Naive thymus-derived CD4-positive, alpha-beta T cell (primary cell): ENCODE results near the gene THAP7. TPM values are rescaled to one million over a fixed set of nuclear protein-coding genes. Genes with fewer than 3 reads are reported as not detected.
"Not testable (repeated sequence)": the region's sequence is repeated elsewhere in the genome, so short reads cannot be mapped to it uniquely, and the experiment has no call there.

ENCODE experiments used
- ATAC-seq: fragments of 150-1000 bp; cut with Tn5 transposase; 2 replicates; pipeline ENCODE4 v1.10.0; 2021; ENCODE audit warnings: mild to moderate bottlenecking, moderate library complexity
- CTCF ChIA-PET: fragments of 350-600 bp; sonication (Branson Sonifier 250); formaldehyde crosslinking; loops from one replicate; lab custom pipeline; 2021; ENCODE audit warnings: antibody characterized with exemption; lab: Charles Lee
- POLR2A ChIA-PET: fragments of 350-600 bp; sonication (Branson Sonifier 250); formaldehyde crosslinking; loops from one replicate; lab custom pipeline; 2021; ENCODE audit warnings: antibody characterized with exemption, inconsistent platforms; lab: Charles Lee
- DNase-seq, 9 donors: peaks; one replicate each; pipeline versions ENCODE4 v3.0.0 to v3.0.0-alpha.2; 2020 to 2022; ENCODE audit warnings: mixed read lengths in 1 of 9
- H3K27ac ChIP-seq: one replicate; pipeline ENCODE4 v1.7.0; 2013; ENCODE audit warnings: mild to moderate bottlenecking, low read depth, low read length, moderate library complexity
- H3K27me3 ChIP-seq, 2 donors: one replicate each; pipeline ENCODE4 v1.7.0; 2013; ENCODE audit warnings: low read length in 2 of 2, mild to moderate bottlenecking in 2 of 2, moderate library complexity in 2 of 2; ENCODE audit not compliant: control insufficient read depth in 2 of 2, insufficient read depth in 2 of 2
- H3K36me3 ChIP-seq, 3 experiments: 1 replicate in 2 of 3; 2 replicates in 1 of 3; pipeline ENCODE4 v1.7.0; 2013; ENCODE audit warnings: low read length in 3 of 3, mild to moderate bottlenecking in 3 of 3, moderate library complexity in 1 of 3; ENCODE audit not compliant: insufficient read depth in 3 of 3, control insufficient read depth in 2 of 3
- H3K4me1 ChIP-seq, 2 donors: one replicate each; pipeline ENCODE4 v1.7.0; 2013; ENCODE audit warnings: low read length in 2 of 2, mild to moderate bottlenecking in 2 of 2, moderate library complexity in 1 of 2; ENCODE audit not compliant: control insufficient read depth in 2 of 2, insufficient read depth in 2 of 2
- H3K4me3 ChIP-seq: 2 replicates; pipeline ENCODE4 v1.7.0; 2013; ENCODE audit warnings: mild to moderate bottlenecking, low read length
- H3K9me3 ChIP-seq, 3 experiments: 1 replicate in 2 of 3; 2 replicates in 1 of 3; pipeline ENCODE4 v1.7.0; 2013; ENCODE audit warnings: low read length in 3 of 3; ENCODE audit not compliant: control insufficient read depth in 2 of 3
- H3K27ac Mint-ChIP-seq, 9 donors: one replicate each; pipeline ENCODE4 v1.8.0; 2020 to 2022; ENCODE audit warnings: mixed read lengths in 9 of 9, mild to moderate bottlenecking in 8 of 9, moderate library complexity in 5 of 9, inconsistent platforms in 2 of 9
- H3K27me3 Mint-ChIP-seq, 5 donors: one replicate each; pipeline ENCODE4 v1.8.0; 2021 to 2022; ENCODE audit warnings: mixed read lengths in 5 of 5, mild to moderate bottlenecking in 1 of 5
- H3K36me3 Mint-ChIP-seq, 5 donors: one replicate each; pipeline ENCODE4 v1.8.0; 2020 to 2022; ENCODE audit warnings: mixed read lengths in 5 of 5, mild to moderate bottlenecking in 3 of 5, inconsistent platforms in 1 of 5
- H3K4me1 Mint-ChIP-seq, 7 donors: one replicate each; pipeline ENCODE4 v1.8.0; 2020 to 2022; ENCODE audit warnings: mixed read lengths in 7 of 7, mild to moderate bottlenecking in 3 of 7, inconsistent platforms in 1 of 7
- H3K4me3 Mint-ChIP-seq, 10 donors: one replicate each; pipeline ENCODE4 v1.8.0; 2020 to 2022; ENCODE audit warnings: mild to moderate bottlenecking in 10 of 10, mixed read lengths in 10 of 10, moderate library complexity in 6 of 10, inconsistent platforms in 2 of 10
- H3K9me3 Mint-ChIP-seq, 11 donors: one replicate each; pipeline ENCODE4 v1.8.0; 2020 to 2022; ENCODE audit warnings: mixed read lengths in 11 of 11, mild to moderate bottlenecking in 4 of 11, inconsistent platforms in 1 of 11, moderate library complexity in 1 of 11
- intact Hi-C, 2 donors: fragments of 100-400 bp; cut with micrococcal nuclease; formaldehyde crosslinking; loops; one replicate each; pipeline ENCODE4 v1.15.1; 2023
- polyA plus RNA-seq, 2 donors: library from polyadenylated mRNA; unstranded; fragments of 300-500 nt; fragmentation: Illumina TruSeq; gene quantifications; one replicate each; pipeline ENCODE4 v1.2.3, GENCODE V29; 2021
- total RNA-seq, 6 experiments: library from RNA in 5 of 6; stranded (reverse) in 5 of 6; gene quantifications; 1 replicate in 5 of 6; 2 replicates in 1 of 6; pipeline ENCODE4 v1.2.3 and lab custom pipeline; 2021 to 2026

THAP7 gene
- total RNA-seq = 10 to 100 TPM; 25.8 to 73.3 (median 64.7) TPM
- polyA plus RNA-seq = 10 to 100 TPM; 53.8 to 69.3 TPM
- 80.2 reads per million, percentile 80 among the genes with 10 or more reads in this experiment for total RNA-seq (lab: John Stamatoyannopoulos, UW)

DNA sequence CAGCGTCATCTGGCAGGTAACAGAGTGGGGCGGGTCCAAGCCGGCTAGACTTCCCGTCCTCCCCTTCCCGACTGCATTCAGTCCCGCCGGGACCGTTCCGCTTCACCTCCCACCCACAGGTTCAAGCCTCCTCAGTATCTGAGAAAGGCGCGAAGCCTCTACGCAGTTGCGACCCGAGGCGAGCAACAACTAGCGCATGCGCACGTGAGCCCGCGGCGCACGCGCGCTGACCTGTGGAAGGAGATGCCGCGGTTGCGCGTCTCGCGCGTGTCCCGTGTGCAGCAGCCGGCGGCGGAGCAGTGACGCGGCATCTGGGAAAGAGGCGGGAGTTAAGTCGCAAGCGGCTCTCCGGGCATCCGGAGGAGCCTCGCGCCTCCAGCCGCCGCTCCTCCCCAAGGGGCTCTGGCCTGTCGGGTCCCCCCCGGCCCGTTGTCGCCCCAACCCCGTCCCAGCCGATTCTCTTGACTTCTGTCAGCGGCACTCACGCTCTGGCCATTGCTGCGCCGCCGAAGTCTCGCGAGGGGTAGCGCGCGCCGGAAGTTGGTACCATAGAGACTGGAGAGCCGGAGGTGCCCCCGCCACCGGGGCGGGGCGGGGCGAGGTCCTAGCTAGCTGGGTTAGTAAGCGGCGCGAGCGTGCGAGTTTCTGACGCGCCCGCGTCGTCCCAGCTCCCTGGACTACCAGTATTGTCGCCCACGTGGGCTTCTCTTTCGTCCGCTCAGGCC lies at the start of gene THAP7:
Gene THAP7, minus strand, starts transcription at position 518 of the 725 bp plus-strand sequence. Its CDS starts 207 bp downstream, at position 311.
- Mint-ChIP-seq H3K36me3 (peaks cover 0 to 4% (median 4%) of the 10 kb centered on the region in 5 donors), H3K27ac (peak within 1 kb of the TSS; percentile 98 to 100 (median 99)), H3K9me3 (peaks cover 0 to 4% (median 0%) of the 10 kb centered on the region in 11 donors), H3K27me3 (no peaks in the 10 kb centered on the region), H3K4me3 (peak within 1 kb of the TSS; percentile 94 to 99 (median 96)), H3K4me1 (peaks cover 14 to 36% (median 20%) of the 10 kb centered on the region in 7 donors)
- peak; percentile 95 for ATAC-seq
- Histone ChIP-seq H3K36me3 (peaks cover 0 to 38% (median 3%) of the 10 kb centered on the region in 3 experiments), H3K4me3 (peak within 1 kb of the TSS; percentile 79), H3K4me1 (peaks cover 24 to 26% of the 10 kb centered on the region in 2 donors), H3K27me3 (no peaks in the 10 kb centered on the region), H3K27ac (peak within 1 kb of the TSS; percentile 94), H3K9me3 (no peaks in the 10 kb centered on the region)
- peak; percentile 94 to 98 (median 98) for DNase-seq
- ChIA-PET CTCF (interaction anchor here (1.3 kb wide), 1 partner anchor 19 kb away, joined by 3 read pairs; no protein-coding TSS in a partner anchor), POLR2A (interaction anchor here (0.9 to 4.6 kb wide), 5 partner anchors 11 to 628 kb away, joined by 3 to 59 read pairs (median 3); partner anchors contain the start of genes LZTR1 and YDJC)
- intact Hi-C loops = loop anchor here (1.0 to 10.0 kb wide), 13 partner anchors 13 to 1879 kb away; partner anchors contain the start of genes CRKL (in 2 of the 2), LZTR1 (in 2 of the 2), PI4KA (in 2 of the 2) and SNAP29 (in 2 of the 2)

GRCh38 chr22:21051145-21051830 lies 49.4 kb upstream of the THAP7 start:
- peaks cover 0 to 5% (median 0%) of the 10 kb centered on the region in 5 donors for H3K27me3 Mint-ChIP-seq
- ATAC-seq (no peak), DNase-seq (no peak)
- no peaks in the 10 kb centered on the region for H3K27me3 ChIP-seq
- CTCF ChIA-PET = no interaction called here
- no peak overlapping the region for H3K4me3 Mint-ChIP-seq
- peak overlapping the region in 3 of 9 donors; percentile 38 to 63 (median 45) for H3K27ac Mint-ChIP-seq
- intact Hi-C loops = no loop called here
- H3K9me3 Mint-ChIP-seq = no peaks in the 10 kb centered on the region
- H3K4me3 ChIP-seq = no peak overlapping the region
- H3K4me1 Mint-ChIP-seq = peaks cover 12 to 22% (median 17%) of the 10 kb centered on the region in 7 donors
- H3K9me3 ChIP-seq = no peaks in the 10 kb centered on the region
- H3K4me1 ChIP-seq = peaks cover 0 to 12% of the 10 kb centered on the region in 2 donors
- no peaks in the 10 kb centered on the region for H3K36me3 ChIP-seq
- no peak overlapping the region for H3K27ac ChIP-seq
- POLR2A ChIA-PET = no interaction called here
- H3K36me3 Mint-ChIP-seq = no peaks in the 10 kb centered on the region

DNA sequence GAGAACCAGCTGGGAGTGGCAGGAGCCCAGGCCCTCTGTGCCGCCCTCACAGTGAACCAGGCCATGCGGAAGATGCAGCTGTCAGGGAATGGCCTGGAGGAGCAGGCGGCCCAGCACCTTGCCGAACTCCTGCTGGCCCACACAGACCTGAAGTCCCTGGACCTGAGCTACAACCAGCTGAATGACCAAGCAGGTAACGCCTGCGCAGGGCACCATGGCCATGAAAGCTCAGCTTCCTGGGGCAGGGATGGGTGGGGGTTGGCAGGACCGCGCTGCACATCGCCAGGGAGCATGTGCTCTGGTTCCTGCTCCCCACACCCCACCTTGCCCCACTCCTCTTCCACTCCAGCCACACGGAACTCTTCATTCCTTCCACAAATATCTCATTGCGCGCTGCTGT lies 47.0 kb upstream of the THAP7 start:
- H3K4me1 Mint-ChIP-seq = peaks cover 10 to 20% (median 16%) of the 10 kb centered on the region in 7 donors
- H3K9me3 ChIP-seq, ATAC-seq, DNase-seq, H3K36me3 ChIP-seq, CTCF ChIA-PET, H3K4me3 Mint-ChIP-seq, POLR2A ChIA-PET, H3K27me3 ChIP-seq, H3K9me3 Mint-ChIP-seq, H3K27ac Mint-ChIP-seq, intact Hi-C loops, H3K4me3 ChIP-seq, H3K27ac ChIP-seq, H3K36me3 Mint-ChIP-seq: not testable (repeated sequence)
- H3K4me1 ChIP-seq = peaks cover 6 to 16% of the 10 kb centered on the region in 2 donors
- peaks cover 0 to 20% (median 8%) of the 10 kb centered on the region in 5 donors for H3K27me3 Mint-ChIP-seq

GRCh38 chr22:21048448-21048847 lies 46.5 kb upstream of the THAP7 start:
- intact Hi-C loops, H3K27ac Mint-ChIP-seq: not testable (repeated sequence)
- CTCF ChIA-PET = interaction anchor here (0.8 kb wide), 1 partner anchor 54 kb away, joined by 4 read pairs; no protein-coding TSS in a partner anchor

DNA sequence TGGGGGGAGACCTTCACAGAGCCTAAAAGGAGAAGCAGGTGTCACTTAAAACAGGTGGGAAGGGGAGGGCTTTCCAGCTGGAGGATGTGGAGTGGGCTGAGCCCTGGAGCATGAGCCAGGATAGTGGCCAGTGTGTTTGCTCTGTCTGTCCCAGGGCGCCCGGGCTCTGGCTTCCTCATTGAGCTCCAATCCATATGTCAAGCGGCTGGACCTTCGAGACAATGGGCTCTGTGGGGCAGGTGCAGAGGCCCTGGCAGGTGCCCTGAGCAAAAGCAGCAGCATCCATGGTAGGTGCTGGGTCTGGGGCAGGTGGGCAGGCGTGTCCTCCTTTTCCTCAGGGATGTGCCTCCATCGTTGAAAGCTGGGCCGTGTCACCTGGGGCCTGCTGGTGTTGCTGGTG lies 45.8 kb upstream of the THAP7 start:
- Mint-ChIP-seq H3K27me3 (peaks cover 12 to 31% (median 17%) of the 10 kb centered on the region in 5 donors), H3K36me3 (no peaks in the 10 kb centered on the region), H3K4me3 (no peak overlapping the region), H3K4me1 (peaks cover 16 to 29% (median 21%) of the 10 kb centered on the region in 7 donors), H3K27ac (no peak overlapping the region), H3K9me3 (peaks cover 0 to 1% (median 0%) of the 10 kb centered on the region in 11 donors)
- no peak for DNase-seq
- Histone ChIP-seq H3K27me3 (no peaks in the 10 kb centered on the region), H3K36me3 (no peaks in the 10 kb centered on the region), H3K4me3 (no peak overlapping the region), H3K27ac (no peak overlapping the region), H3K9me3 (no peaks in the 10 kb centered on the region), H3K4me1 (peaks cover 6 to 16% of the 10 kb centered on the region in 2 donors)
- CTCF ChIA-PET = interaction anchor here (0.8 kb wide), 1 partner anchor 54 kb away, joined by 4 read pairs; no protein-coding TSS in a partner anchor
- ATAC-seq = no peak
- POLR2A ChIA-PET = interaction anchor here (0.7 kb wide), 1 partner anchor 183 kb away, joined by 3 read pairs; no protein-coding TSS in a partner anchor
- intact Hi-C loops = no loop called here

More at GRCh38 chr22:21048448-21048847, 46.5 kb upstream of the THAP7 start:
- H3K9me3 ChIP-seq, H3K27ac ChIP-seq, H3K36me3 Mint-ChIP-seq, H3K4me3 Mint-ChIP-seq, H3K9me3 Mint-ChIP-seq, H3K4me3 ChIP-seq, H3K27me3 ChIP-seq, H3K36me3 ChIP-seq, DNase-seq, POLR2A ChIA-PET, ATAC-seq: not testable (repeated sequence)
- Mint-ChIP-seq H3K4me1 (peaks cover 13 to 25% (median 18%) of the 10 kb centered on the region in 7 donors), H3K27me3 (peaks cover 5 to 25% (median 10%) of the 10 kb centered on the region in 5 donors)
- H3K4me1 ChIP-seq = peaks cover 6 to 16% of the 10 kb centered on the region in 2 donors

DNA sequence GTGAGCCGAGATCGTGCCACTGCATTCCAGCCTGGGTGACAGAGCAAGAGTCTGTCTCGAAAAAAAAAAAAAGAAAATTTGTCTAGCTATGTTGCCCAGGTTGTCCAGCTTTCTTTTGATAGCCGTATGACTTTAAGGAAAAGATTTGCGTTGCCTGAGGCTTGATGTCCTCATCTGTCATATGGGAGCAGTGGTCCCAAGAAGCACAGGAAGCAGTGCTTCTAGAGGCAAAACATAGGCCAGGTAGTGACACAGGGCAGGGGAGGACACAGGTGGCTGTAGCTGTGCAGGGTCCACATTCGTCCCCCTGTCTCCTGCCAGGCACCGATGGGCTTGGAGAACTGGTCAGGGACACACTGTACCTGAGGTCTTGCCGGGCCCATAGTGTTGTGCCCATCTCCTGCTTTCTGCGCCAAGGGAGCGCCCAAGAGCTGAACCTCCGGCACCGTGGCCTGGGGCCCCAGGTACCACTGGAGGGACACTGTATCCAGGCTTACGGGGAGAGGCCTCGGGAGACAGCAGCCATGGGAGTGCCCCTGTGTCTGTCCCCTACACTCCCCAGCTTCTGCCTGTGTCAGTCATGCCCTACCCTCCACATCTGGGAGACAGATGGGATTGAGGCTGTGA lies 45.2 kb upstream of the THAP7 start:
- Histone ChIP-seq H3K36me3 (no peaks in the 10 kb centered on the region), H3K4me1 (peaks cover 6 to 16% of the 10 kb centered on the region in 2 donors), H3K4me3 (no peak overlapping the region), H3K27ac (no peak overlapping the region), H3K9me3 (no peaks in the 10 kb centered on the region), H3K27me3 (no peaks in the 10 kb centered on the region)
- Mint-ChIP-seq H3K36me3 (no peaks in the 10 kb centered on the region), H3K9me3 (peaks cover 0 to 1% (median 0%) of the 10 kb centered on the region in 11 donors), H3K27me3 (peaks cover 12 to 31% (median 23%) of the 10 kb centered on the region in 5 donors), H3K4me1 (peaks cover 16 to 29% (median 21%) of the 10 kb centered on the region in 7 donors), H3K4me3 (no peak overlapping the region), H3K27ac (no peak overlapping the region)
- ChIA-PET CTCF (no interaction called here), POLR2A (interaction anchor here (0.7 to 1.0 kb wide), 2 partner anchors 44 to 183 kb away, joined by 3 read pairs; no protein-coding TSS in a partner anchor)
- ATAC-seq (no peak), DNase-seq (no peak)
- intact Hi-C loops = no loop called here
